HG03066 (cell line): ENCODE data around the gene ASPSCR1.
"Not testable (repeated sequence)": the region's sequence is repeated elsewhere in the genome, so short reads cannot be mapped to it uniquely, and the experiment has no call there.

Experiments used
- ATAC-seq: cut with Tn5 transposase; IDR thresholded peaks from one replicate; pipeline ENCODE4 v1.9.1; 2021; ENCODE audit warnings: low read depth; ENCODE audit not compliant: unreplicated experiment

Gene ASPSCR1

GRCh38 chr17:82035956-82036633 lies 58.7 kb downstream of the ASPSCR1 start:
- ATAC-seq, result no peak

GRCh38 chr17:82036634-82037091 lies 59.2 kb downstream of the ASPSCR1 start:
- ATAC-seq, result no peak

- peak; percentile 85 for ATAC-seq
Measured at GRCh38 chr17:82037092-82037888, 59.9 kb downstream of the ASPSCR1 start, which contains the start of gene DCXR. TSS of gene DCXR (minus strand) at chr17:82037697. CDS start at chr17:82037682, 15 bp downstream.

- no peak for ATAC-seq
Measured at GRCh38 chr17:82037889-82038195, 60.4 kb downstream of the ASPSCR1 start.

GRCh38 chr17:82038796-82039409 lies 61.5 kb downstream of the ASPSCR1 start:
- not testable (repeated sequence) for ATAC-seq

GRCh38 chr17:82039695-82040299 lies 62.4 kb downstream of the ASPSCR1 start:
- no peak for ATAC-seq

GRCh38 chr17:82041144-82041814 lies 63.9 kb downstream of the ASPSCR1 start:
- ATAC-seq, result no peak

- no peak for ATAC-seq
Measured at GRCh38 chr17:82042649-82043048, 65.2 kb downstream of the ASPSCR1 start.

- no peak for ATAC-seq
Measured at GRCh38 chr17:82043507-82043906, 66.1 kb downstream of the ASPSCR1 start.

- no peak for ATAC-seq
Measured at GRCh38 chr17:82045936-82046484, 68.6 kb downstream of the ASPSCR1 start.

GRCh38 chr17:82046903-82047302 lies 69.5 kb downstream of the ASPSCR1 start:
- no peak for ATAC-seq

GRCh38 chr17:82047379-82047778 lies 70.0 kb downstream of the ASPSCR1 start:
- no peak for ATAC-seq

- no peak for ATAC-seq
Measured at GRCh38 chr17:82047914-82048570, 70.6 kb downstream of the ASPSCR1 start.

- no peak for ATAC-seq
Measured at GRCh38 chr17:82048571-82048971, 71.1 kb downstream of the ASPSCR1 start.

GRCh38 chr17:82049106-82049505 lies 71.7 kb downstream of the ASPSCR1 start:
- ATAC-seq, result no peak

GRCh38 chr17:82049521-82049971 lies 72.1 kb downstream of the ASPSCR1 start:
- ATAC-seq, result no peak

GRCh38 chr17:82050152-82050760 lies 72.8 kb downstream of the ASPSCR1 start:
- no peak for ATAC-seq

- no peak for ATAC-seq
Measured at GRCh38 chr17:82050761-82051641, 73.6 kb downstream of the ASPSCR1 start.
